H1 (cell line): Measurements from ENCODE around the gene NPM1. TPM values are rescaled to one million over a fixed set of nuclear protein-coding genes. Genes with fewer than 3 reads are reported as not detected.
"Not testable (repeated sequence)": the region's sequence is repeated elsewhere in the genome, so short reads cannot be mapped to it uniquely, and the experiment has no call there.

ENCODE experiments used
- CTCF ChIA-PET: fragments of 300-600 bp; sonication (Branson Sonifier 250); formaldehyde crosslinking; loops from one replicate; lab custom pipeline; 2021; ENCODE audit not compliant: partially characterized antibody; lab: Charles Lee
- POLR2A ChIA-PET: fragments of 300-600 bp; sonication (Branson Sonifier 250); formaldehyde crosslinking; loops from one replicate; lab custom pipeline; 2021; ENCODE audit warnings: inconsistent platforms; ENCODE audit not compliant: partially characterized antibody; lab: Charles Lee
- DNase-seq, 2 experiments: peaks; one replicate each; pipeline versions ENCODE4 v3.0.0 to v3.0.0-alpha.2; 2010 to 2022; ENCODE audit warnings: low spot score in 2 of 2, low read depth in 1 of 2, mixed read lengths in 1 of 2
- FAIRE-seq: peaks from 2 replicates; lab custom pipeline; 2011; peaks lifted over from hg19 to GRCh38; lab: Jason Lieb, UNC
- H2AFZ ChIP-seq: 2 replicates; pipeline ENCODE4 v1.8.1; 2012; ENCODE audit warnings: low read length, inconsistent platforms
- H2AK5ac ChIP-seq: 2 replicates; pipeline ENCODE4 v1.6.1; 2013; ENCODE audit warnings: low read depth, low read length
- H2BK120ac ChIP-seq: replicated peaks from 2 replicates; pipeline ENCODE3; 2013; ENCODE audit warnings: low read depth, low read length, inconsistent platforms
- H2BK12ac ChIP-seq: 2 replicates; pipeline ENCODE4 v1.6.1; 2013; ENCODE audit warnings: low read depth, low read length
- H2BK15ac ChIP-seq: 2 replicates; pipeline ENCODE4 v1.6.1; 2013; ENCODE audit warnings: low read length
- H2BK20ac ChIP-seq: 2 replicates; pipeline ENCODE4 v1.6.1; 2013; ENCODE audit warnings: low read length
- H2BK5ac ChIP-seq: 2 replicates; pipeline ENCODE4 v1.6.1; 2013; ENCODE audit warnings: low read depth, low read length
- H3K14ac ChIP-seq: 2 replicates; pipeline ENCODE4 v1.6.1; 2013; ENCODE audit warnings: inconsistent platforms; ENCODE audit not compliant: insufficient read length
- H3K18ac ChIP-seq: 2 replicates; pipeline ENCODE4 v1.6.1; 2013; ENCODE audit warnings: low read length; ENCODE audit errors: extremely low read depth
- H3K23ac ChIP-seq: 2 replicates; pipeline ENCODE4 v1.6.1; 2013; ENCODE audit warnings: inconsistent platforms; ENCODE audit not compliant: insufficient read length
- H3K23me2 ChIP-seq: 2 replicates; pipeline ENCODE4 v1.6.1; 2013; ENCODE audit warnings: low read depth, low read length
- H3K27ac ChIP-seq: 2 replicates; pipeline ENCODE4 v1.6.1; 2011; ENCODE audit warnings: low read depth, low read length, inconsistent platforms
- H3K27me3 ChIP-seq, 4 experiments: replicated peaks in 1 of 4; 1 replicate in 1 of 4; 2 replicates in 3 of 4; pipeline versions ENCODE4 v1.6.1 to v1.8.1; 2011 to 2013; ENCODE audit warnings: low read length in 3 of 4, mild to moderate bottlenecking in 3 of 4, inconsistent platforms in 2 of 4, mixed read lengths in 2 of 4, moderate library complexity in 1 of 4; ENCODE audit not compliant: control insufficient read depth in 3 of 4, insufficient read depth in 3 of 4; ENCODE audit errors: extremely low read depth in 1 of 4
- H3K36me3 ChIP-seq, 4 experiments: 2 replicates each; pipeline versions ENCODE4 v1.6.1 to v1.8.1; 2011 to 2013; ENCODE audit warnings: mild to moderate bottlenecking in 4 of 4, low read length in 3 of 4, moderate library complexity in 2 of 4, control low read depth in 1 of 4, inconsistent platforms in 1 of 4; ENCODE audit not compliant: insufficient read depth in 4 of 4, control insufficient read depth in 2 of 4
- H3K4ac ChIP-seq: replicated peaks from 2 replicates; pipeline ENCODE3; 2013; ENCODE audit warnings: low read length, low read depth, mixed read lengths, inconsistent platforms; ENCODE audit not compliant: insufficient read length
- H3K4me1 ChIP-seq, 4 experiments: replicated peaks in 1 of 4; 1 replicate in 1 of 4; 2 replicates in 3 of 4; pipeline versions ENCODE4 v1.6.1 to v1.8.1; 2011 to 2013; ENCODE audit warnings: low read length in 3 of 4, inconsistent platforms in 2 of 4, mixed read lengths in 1 of 4; ENCODE audit not compliant: insufficient read depth in 4 of 4, control insufficient read depth in 3 of 4
- H3K4me2 ChIP-seq, 2 experiments: 2 replicates each; pipeline versions ENCODE4 v1.6.1 to v1.8.1; 2011 to 2013; ENCODE audit warnings: low read depth in 2 of 2, low read length in 2 of 2, control low read depth in 1 of 2, inconsistent platforms in 1 of 2, mild to moderate bottlenecking in 1 of 2; ENCODE audit not compliant: insufficient read depth in 1 of 2
- H3K4me3 ChIP-seq, 4 experiments: fragments of 200-600, 300-600 bp in 1 of 4; sonication (generic), shearing (Covaris generic), sonication (Bioruptor Twin) in 1 of 4; 2 replicates each; pipeline versions ENCODE4 v1.5.1 to v1.8.1; 2011 to 2016; ENCODE audit warnings: low read length in 4 of 4, low read depth in 3 of 4, control low read depth in 2 of 4, inconsistent platforms in 2 of 4, mild to moderate bottlenecking in 2 of 4, mixed read lengths in 1 of 4, moderate library complexity in 1 of 4; ENCODE audit not compliant: insufficient read depth in 2 of 4; ENCODE audit errors: extremely low read depth in 1 of 4
- H3K56ac ChIP-seq: replicated peaks from 2 replicates; pipeline ENCODE3; 2013; ENCODE audit warnings: low read depth, mild to moderate bottlenecking, mixed read lengths, low read length, inconsistent platforms; ENCODE audit not compliant: insufficient read length
- H3K79me1 ChIP-seq: 2 replicates; pipeline ENCODE4 v1.6.1; 2013; ENCODE audit warnings: low read depth, low read length, control low read depth
- H3K79me2 ChIP-seq, 2 experiments: 2 replicates each; pipeline versions ENCODE4 v1.6.1 to v1.8.1; 2012 to 2013; ENCODE audit warnings: low read length in 2 of 2, mild to moderate bottlenecking in 2 of 2, inconsistent platforms in 1 of 2; ENCODE audit not compliant: insufficient read depth in 2 of 2, control insufficient read depth in 1 of 2
- H3K9ac ChIP-seq, 4 experiments: replicated peaks in 1 of 4; 1 replicate in 1 of 4; 2 replicates in 3 of 4; pipeline versions ENCODE4 v1.6.1 to v1.8.1; 2011 to 2013; ENCODE audit warnings: low read depth in 3 of 4, low read length in 3 of 4, control low read depth in 2 of 4, mild to moderate bottlenecking in 2 of 4, moderate library complexity in 2 of 4, inconsistent platforms in 1 of 4; ENCODE audit errors: extremely low read depth in 1 of 4
- H3K9me3 ChIP-seq, 2 experiments: 2 replicates each; pipeline versions ENCODE4 v1.6.1 to v1.8.1; 2012 to 2013; ENCODE audit warnings: mild to moderate bottlenecking in 2 of 2, moderate library complexity in 2 of 2, control low read depth in 1 of 2, inconsistent platforms in 1 of 2, low read depth in 1 of 2, low read length in 1 of 2, mixed read lengths in 1 of 2; ENCODE audit not compliant: insufficient read depth in 2 of 2
- H4K20me1 ChIP-seq, 2 experiments: replicated peaks in 1 of 2; 2 replicates each; pipeline versions ENCODE3 to v1.8.1; 2011 to 2013; ENCODE audit warnings: inconsistent platforms in 2 of 2, low read length in 2 of 2, mild to moderate bottlenecking in 1 of 2; ENCODE audit not compliant: insufficient read depth in 2 of 2, control insufficient read depth in 1 of 2
- H4K5ac ChIP-seq: 2 replicates; pipeline ENCODE4 v1.6.1; 2013; ENCODE audit warnings: low read length, low read depth, mixed read lengths, inconsistent platforms; ENCODE audit not compliant: insufficient read length
- H4K8ac ChIP-seq: 2 replicates; pipeline ENCODE4 v1.8.0; 2013; ENCODE audit warnings: mild to moderate bottlenecking, moderate library complexity, low read length, inconsistent platforms; ENCODE audit not compliant: insufficient read depth; ENCODE audit errors: extremely low read depth
- H4K91ac ChIP-seq: replicated peaks from 2 replicates; pipeline ENCODE3; 2013; ENCODE audit warnings: low read length, mixed read lengths, inconsistent platforms; ENCODE audit not compliant: insufficient read length
- BRCA1 ChIP-seq: IDR thresholded peaks from 2 replicates; pipeline ENCODE4 v1.6.1; 2012; ENCODE audit warnings: low read depth, low read length, improper control_type of control experiment
- WGBS, 2 experiments: shearing (Covaris generic) in 1 of 2; methylation state at CpG; one replicate each; pipeline versions ENCODE4 v1.1.6 to v1.1.7; 2013 to 2015; ENCODE audit warnings: low lambda C conversion rate in 2 of 2, mixed read lengths in 2 of 2, inconsistent platforms in 1 of 2, low coverage in 1 of 2, missing lambda C conversion rate in 1 of 2; ENCODE audit not compliant: insufficient replicate concordance in 2 of 2, insufficient coverage in 1 of 2, insufficient read length in 1 of 2; ENCODE audit errors: extremely low coverage in 1 of 2, missing lambda C conversion rate in 1 of 2; 5-methylcytosine and 5-hydroxymethylcytosine counted together
- polyA plus RNA-seq, 7 experiments: library from polyadenylated mRNA; depleted of rRNA in 3 of 7; stranded (reverse) in 5 of 7; unstranded in 2 of 7; fragments of >200 nt in 5 of 7; fragments of 200-250 nt in 2 of 7; gene quantifications; 1 replicate in 5 of 7; 2 replicates in 1 of 7; 4 replicates in 1 of 7; pipeline versions ENCODE4 v1.2.1 to v1.2.3, GENCODE V29; 2011 to 2013; ENCODE audit warnings: missing spikeins in 2 of 7, mixed read lengths in 2 of 7
- total RNA-seq: library from RNA; stranded (reverse); fragmentation: NEBNext Ultra II Directional; extraction: Animal tissue kit (Norgen Biotek cat#: 25700); gene quantifications from 2 replicates; pipeline ENCODE4 v1.2.1, GENCODE V29; 2021

NPM1 gene
- total and polyA plus RNA-seq, 2 of the 8 experiments (the other 6 are each of a cell fraction or from before 2014, with no cell fraction given): 2,182 to 4,042 TPM

GRCh38 chr5:171379961-171380360 is 7.7 kb upstream of the NPM1 start (continued):
- TF ChIP-seq BRCA1: no peak

- H3K23ac ChIP-seq, H3K4me2 ChIP-seq, H3K27ac ChIP-seq, H2AK5ac ChIP-seq, FAIRE-seq, H2AFZ ChIP-seq, H3K4ac ChIP-seq, H3K18ac ChIP-seq, H2BK120ac ChIP-seq, H3K36me3 ChIP-seq, H2BK12ac ChIP-seq, H2BK15ac ChIP-seq, H3K9me3 ChIP-seq, H2BK5ac ChIP-seq, DNase-seq, H3K4me3 ChIP-seq, H3K9ac ChIP-seq, H3K79me1 ChIP-seq, H3K56ac ChIP-seq, H3K27me3 ChIP-seq, H4K5ac ChIP-seq, H3K23me2 ChIP-seq, H3K4me1 ChIP-seq, H3K14ac ChIP-seq, H4K91ac ChIP-seq, H4K8ac ChIP-seq, H2BK20ac ChIP-seq: not testable (repeated sequence)
- H4K20me1 ChIP-seq: peaks cover 8 to 13% of the 10 kb centered on the region in 2 experiments
- WGBS, 2 experiments: 90% methylated on average over 9 of the region's 9 CpGs; no CpG with 5 or more reads in 1 of the 2 experiments
- POLR2A ChIA-PET: interaction anchor here (1.2 to 20.7 kb wide), 3 partner anchors 7 to 26 kb away, joined by 4 to 626 read pairs (median 85); no protein-coding TSS in a partner anchor
- CTCF ChIA-PET: interaction anchor here (0.7 to 2.7 kb wide), 2 partner anchors 17 to 466 kb away, joined by 3 to 10 read pairs; no protein-coding TSS in a partner anchor
- H3K79me2 ChIP-seq: peaks cover 18 to 25% of the 10 kb centered on the region in 2 experiments
Observed at GRCh38 chr5:171384416-171384815, 3.2 kb upstream of the NPM1 start.
